Panc1 (cell line): ENCODE measurements around the gene HOXC9.

ENCODE experiments used
- POLR2AphosphoS5 ChIP-seq: IDR thresholded peaks from 2 replicates; pipeline ENCODE4 v1.6.1; 2012; ENCODE audit warnings: mild to moderate bottlenecking, low read depth, low read length, moderate library complexity
- TCF7L2 ChIP-seq: IDR thresholded peaks from 2 replicates; pipeline ENCODE4 v1.6.1; 2011; ENCODE audit warnings: mild to moderate bottlenecking, low read depth, low read length, inconsistent platforms
- TF ChIP-seq, protein P1 (sequence below): fragments of 450-650 bp; IDR thresholded peaks from 2 replicates; pipeline ENCODE4 v1.5.1; 2017; ENCODE audit warnings: mild to moderate bottlenecking
- TF ChIP-seq, protein P2 (sequence below), 2 experiments: IDR thresholded peaks; 2 replicates each; pipeline ENCODE4 v1.6.1; 2011 to 2012; ENCODE audit warnings: low read depth in 2 of 2, control low read depth in 1 of 2, low read length in 1 of 2, mild to moderate bottlenecking in 1 of 2, moderate library complexity in 1 of 2; ENCODE audit not compliant: insufficient read depth in 1 of 2

GRCh38 chr12:53954694-53955035 lies 45.3 kb upstream of the HOXC9 start, which contains the start of gene HOXC12:
- TF ChIP-seq, protein P1, sequence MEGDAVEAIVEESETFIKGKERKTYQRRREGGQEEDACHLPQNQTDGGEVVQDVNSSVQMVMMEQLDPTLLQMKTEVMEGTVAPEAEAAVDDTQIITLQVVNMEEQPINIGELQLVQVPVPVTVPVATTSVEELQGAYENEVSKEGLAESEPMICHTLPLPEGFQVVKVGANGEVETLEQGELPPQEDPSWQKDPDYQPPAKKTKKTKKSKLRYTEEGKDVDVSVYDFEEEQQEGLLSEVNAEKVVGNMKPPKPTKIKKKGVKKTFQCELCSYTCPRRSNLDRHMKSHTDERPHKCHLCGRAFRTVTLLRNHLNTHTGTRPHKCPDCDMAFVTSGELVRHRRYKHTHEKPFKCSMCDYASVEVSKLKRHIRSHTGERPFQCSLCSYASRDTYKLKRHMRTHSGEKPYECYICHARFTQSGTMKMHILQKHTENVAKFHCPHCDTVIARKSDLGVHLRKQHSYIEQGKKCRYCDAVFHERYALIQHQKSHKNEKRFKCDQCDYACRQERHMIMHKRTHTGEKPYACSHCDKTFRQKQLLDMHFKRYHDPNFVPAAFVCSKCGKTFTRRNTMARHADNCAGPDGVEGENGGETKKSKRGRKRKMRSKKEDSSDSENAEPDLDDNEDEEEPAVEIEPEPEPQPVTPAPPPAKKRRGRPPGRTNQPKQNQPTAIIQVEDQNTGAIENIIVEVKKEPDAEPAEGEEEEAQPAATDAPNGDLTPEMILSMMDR: no peak
- TF ChIP-seq, protein P2, sequence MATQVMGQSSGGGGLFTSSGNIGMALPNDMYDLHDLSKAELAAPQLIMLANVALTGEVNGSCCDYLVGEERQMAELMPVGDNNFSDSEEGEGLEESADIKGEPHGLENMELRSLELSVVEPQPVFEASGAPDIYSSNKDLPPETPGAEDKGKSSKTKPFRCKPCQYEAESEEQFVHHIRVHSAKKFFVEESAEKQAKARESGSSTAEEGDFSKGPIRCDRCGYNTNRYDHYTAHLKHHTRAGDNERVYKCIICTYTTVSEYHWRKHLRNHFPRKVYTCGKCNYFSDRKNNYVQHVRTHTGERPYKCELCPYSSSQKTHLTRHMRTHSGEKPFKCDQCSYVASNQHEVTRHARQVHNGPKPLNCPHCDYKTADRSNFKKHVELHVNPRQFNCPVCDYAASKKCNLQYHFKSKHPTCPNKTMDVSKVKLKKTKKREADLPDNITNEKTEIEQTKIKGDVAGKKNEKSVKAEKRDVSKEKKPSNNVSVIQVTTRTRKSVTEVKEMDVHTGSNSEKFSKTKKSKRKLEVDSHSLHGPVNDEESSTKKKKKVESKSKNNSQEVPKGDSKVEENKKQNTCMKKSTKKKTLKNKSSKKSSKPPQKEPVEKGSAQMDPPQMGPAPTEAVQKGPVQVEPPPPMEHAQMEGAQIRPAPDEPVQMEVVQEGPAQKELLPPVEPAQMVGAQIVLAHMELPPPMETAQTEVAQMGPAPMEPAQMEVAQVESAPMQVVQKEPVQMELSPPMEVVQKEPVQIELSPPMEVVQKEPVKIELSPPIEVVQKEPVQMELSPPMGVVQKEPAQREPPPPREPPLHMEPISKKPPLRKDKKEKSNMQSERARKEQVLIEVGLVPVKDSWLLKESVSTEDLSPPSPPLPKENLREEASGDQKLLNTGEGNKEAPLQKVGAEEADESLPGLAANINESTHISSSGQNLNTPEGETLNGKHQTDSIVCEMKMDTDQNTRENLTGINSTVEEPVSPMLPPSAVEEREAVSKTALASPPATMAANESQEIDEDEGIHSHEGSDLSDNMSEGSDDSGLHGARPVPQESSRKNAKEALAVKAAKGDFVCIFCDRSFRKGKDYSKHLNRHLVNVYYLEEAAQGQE (IDR thresholded peaks at IDR 0.05; ENCODE audit: insufficient read depth in 1 of 2, low read depth in 2 of 2, low read length in 1 of 2): no peak
- TF ChIP-seq POLR2AphosphoS5 (no peak), TCF7L2 (no peak)
